ENCODE measurements around the gene METTL9. TPM values are rescaled to one million over a fixed set of nuclear protein-coding genes. Genes with fewer than 3 reads are reported as not detected.

The METTL9 gene
- total and polyA plus RNA-seq, 2 of the 13 experiments (the other 11 are each of a cell fraction or from before 2014, with no cell fraction given): 123 to 204 TPM

- TF ChIP-seq HDAC2 (CRISPR knock-in tag; IDR thresholded peaks at IDR 0.05) (peak; percentile 99), PRPF4 (IDR thresholded peaks at IDR 0.05; ENCODE audit: low read depth, low read length, poor library complexity, severe bottlenecking) (peak; percentile 98), ZNF441 (CRISPR knock-in tag; IDR thresholded peaks at IDR 0.05; ENCODE audit: borderline replicate concordance) (no peak; the same call in 1 of the 2 replicates), PCBP2 (optimal IDR thresholded peaks at IDR 0.05; ENCODE audit: low read depth, low read length, poor library complexity, severe bottlenecking) (no peak), NFIB (CRISPR knock-in tag; IDR thresholded peaks at IDR 0.05; ENCODE audit: borderline replicate concordance) (no peak), MTF1 (CRISPR knock-in tag; IDR thresholded peaks at IDR 0.05) (no peak; the same call in none of the 2 replicates), ZFP37 (CRISPR knock-in tag; IDR thresholded peaks at IDR 0.05; ENCODE audit: borderline replicate concordance) (peak; percentile 77; the same call in 1 of the 2 replicates), PTBP1 (IDR thresholded peaks at IDR 0.05; ENCODE audit: low read depth, low read length, poor library complexity, severe bottlenecking) (peak; percentile 95), ATF7 (IDR thresholded peaks at IDR 0.05) (no peak), ATF7 (CRISPR knock-in tag; IDR thresholded peaks at IDR 0.05) (peak; percentile 84), CREM (IDR thresholded peaks at IDR 0.05) (peak; percentile 62), CREM (CRISPR knock-in tag; IDR thresholded peaks at IDR 0.05) (peak; percentile 41; the same call in 1 of the 2 replicates), ZBTB46 (CRISPR knock-in tag; IDR thresholded peaks at IDR 0.05; ENCODE audit: borderline replicate concordance) (0 out of 2 replicates have a peak, but pooled peaks have one; percentile 86), SPEN (CRISPR knock-in tag; IDR thresholded peaks at IDR 0.05; ENCODE audit: low read depth) (peak; percentile 99), JARID2 (CRISPR knock-in tag; IDR thresholded peaks at IDR 0.05; ENCODE audit: insufficient replicate concordance) (peak; percentile 98), ZNF3 (CRISPR knock-in tag; IDR thresholded peaks at IDR 0.05) (0 out of 2 replicates have a peak, but pooled peaks have one; percentile 48), PAF1 (CRISPR knock-in tag; IDR thresholded peaks at IDR 0.05) (no peak), ZNF577 (CRISPR knock-in tag; IDR thresholded peaks at IDR 0.05; ENCODE audit: borderline replicate concordance, low read depth) (no peak; the same call in 1 of the 2 replicates), ZNF546 (CRISPR knock-in tag; conservative IDR thresholded peaks at IDR 0.05) (peak; percentile 92), MAX (IDR thresholded peaks at IDR 0.05) (peak; percentile 93), MAFG (CRISPR knock-in tag; IDR thresholded peaks at IDR 0.05) (no peak), ZNF550 (CRISPR knock-in tag; IDR thresholded peaks at IDR 0.05; ENCODE audit: borderline replicate concordance) (peak; percentile 96), SOX13 (IDR thresholded peaks at IDR 0.05) (no peak; the same call in 1 of the 2 replicates), SOX13 (CRISPR knock-in tag; conservative IDR thresholded peaks at IDR 0.05 in 1 of 2, IDR thresholded peaks at IDR 0.05 in 1 of 2) (peak in 1 of 2 experiments; percentile 91; a peak in 2 of 4 replicates), MIER3 (CRISPR knock-in tag; IDR thresholded peaks at IDR 0.05; ENCODE audit: borderline replicate concordance) (peak; percentile 99), DR1 (CRISPR knock-in tag; IDR thresholded peaks at IDR 0.05) (peak; percentile 94), ZNF839 (CRISPR knock-in tag; IDR thresholded peaks at IDR 0.05; ENCODE audit: borderline replicate concordance) (no peak; the same call in 1 of the 2 replicates), ATRX (CRISPR knock-in tag; IDR thresholded peaks at IDR 0.05; ENCODE audit: borderline replicate concordance) (0 out of 2 replicates have a peak, but pooled peaks have one; percentile 42), ZNF432 (CRISPR knock-in tag; IDR thresholded peaks at IDR 0.05; ENCODE audit: borderline replicate concordance) (no peak), ZNF335 (CRISPR knock-in tag; IDR thresholded peaks at IDR 0.05) (peak; percentile 94)
Observed at GRCh38 chr16:21599122-21600030, at the start of gene METTL9 (continued).

Measured in HepG2 (cell line).